Activated CD8-positive, alpha-beta memory T cell treated with anti-CD3 and anti-CD28 coated beads, Interleukin-2, amount 10 ng/mL, durations not matched to agents 7 days and 5 days (primary cell): Measurements from ENCODE around the gene NRCAM. TPM values are rescaled to one million over a fixed set of nuclear protein-coding genes. Genes with fewer than 3 reads are reported as not detected.
"Not testable (repeated sequence)": the region's sequence is repeated elsewhere in the genome, so short reads cannot be mapped to it uniquely, and the experiment has no call there.

Experiments used
- ATAC-seq: fragments of 150-1000 bp; cut with Tn5 transposase; one replicate; pipeline ENCODE4 v1.10.0; 2021; ENCODE audit warnings: moderate library complexity
- CTCF ChIA-PET: fragments of 350-600 bp; sonication (Branson Sonifier 250); formaldehyde crosslinking; loops from one replicate; lab custom pipeline; 2021; ENCODE audit warnings: antibody characterized with exemption; lab: Charles Lee
- DNase-seq: peaks from one replicate; pipeline ENCODE4 v3.0.0-alpha.2; 2020
- H3K27ac Mint-ChIP-seq: one replicate; pipeline ENCODE4 v1.8.0; 2021; ENCODE audit warnings: mild to moderate bottlenecking, mixed read lengths
- H3K27me3 Mint-ChIP-seq: one replicate; pipeline ENCODE4 v1.8.0; 2021; ENCODE audit warnings: mixed read lengths
- H3K36me3 Mint-ChIP-seq: one replicate; pipeline ENCODE4 v1.8.0; 2021; ENCODE audit warnings: mild to moderate bottlenecking, mixed read lengths
- H3K4me1 Mint-ChIP-seq: one replicate; pipeline ENCODE4 v1.8.0; 2021; ENCODE audit warnings: mixed read lengths
- H3K4me3 Mint-ChIP-seq: one replicate; pipeline ENCODE4 v1.8.0; 2021; ENCODE audit warnings: mild to moderate bottlenecking, moderate library complexity, mixed read lengths
- H3K9me3 Mint-ChIP-seq: one replicate; pipeline ENCODE4 v1.8.0; 2022; ENCODE audit warnings: low read depth, mixed read lengths
- total RNA-seq, 2 experiments: library from RNA; stranded (reverse); gene quantifications; one replicate each; pipeline ENCODE4 v1.2.3, GENCODE V29; 2021

Gene NRCAM
- total RNA-seq, 2 experiments from 2014 or later = 0.35 TPM; not detected in 1

GRCh38 chr7:108287857-108288256 lies 168.4 kb downstream of the NRCAM start:
- ATAC-seq (no peak), DNase-seq (no peak)
- Mint-ChIP-seq H3K4me1 (peaks cover 2% of the 10 kb centered on the region), H3K36me3 (no peaks in the 10 kb centered on the region), H3K27me3 (peaks cover 8% of the 10 kb centered on the region), H3K27ac (no peak overlapping the region), H3K9me3 (no peaks in the 10 kb centered on the region), H3K4me3 (no peak overlapping the region)
- CTCF ChIA-PET = no interaction called here

- no peaks in the 10 kb centered on the region for H3K9me3 Mint-ChIP-seq
- H3K27me3 Mint-ChIP-seq = peaks cover 11% of the 10 kb centered on the region
- peaks cover 2% of the 10 kb centered on the region for H3K4me1 Mint-ChIP-seq
- no peak overlapping the region for H3K4me3 Mint-ChIP-seq
- no peak overlapping the region for H3K27ac Mint-ChIP-seq
- DNase-seq (no peak), ATAC-seq (no peak)
- CTCF ChIA-PET = no interaction called here
- H3K36me3 Mint-ChIP-seq = no peaks in the 10 kb centered on the region
These were observed 169.8 kb downstream of the NRCAM start for GRCh38 chr7:108286290-108286904.

- ATAC-seq (no peak), DNase-seq (no peak)
- CTCF ChIA-PET = no interaction called here
- Mint-ChIP-seq H3K4me1 (peaks cover 2% of the 10 kb centered on the region), H3K27ac (no peak overlapping the region), H3K36me3 (no peaks in the 10 kb centered on the region), H3K9me3 (no peaks in the 10 kb centered on the region), H3K27me3 (peaks cover 11% of the 10 kb centered on the region), H3K4me3 (no peak overlapping the region)
These were observed 170.5 kb downstream of the NRCAM start for GRCh38 chr7:108285778-108286177.

GRCh38 chr7:108285003-108285368 lies 171.2 kb downstream of the NRCAM start:
- Mint-ChIP-seq H3K27me3 (peaks cover 11% of the 10 kb centered on the region), H3K36me3 (no peaks in the 10 kb centered on the region), H3K4me1 (peaks cover 2% of the 10 kb centered on the region), H3K9me3 (no peaks in the 10 kb centered on the region), H3K27ac (no peak overlapping the region), H3K4me3 (no peak overlapping the region)
- CTCF ChIA-PET = no interaction called here
- no peak for ATAC-seq
- no peak for DNase-seq

- Mint-ChIP-seq H3K36me3 (no peaks in the 10 kb centered on the region), H3K9me3 (no peaks in the 10 kb centered on the region), H3K4me3 (no peak overlapping the region), H3K27ac (no peak overlapping the region), H3K4me1 (peaks cover 2% of the 10 kb centered on the region), H3K27me3 (peaks cover 11% of the 10 kb centered on the region)
- ATAC-seq (no peak), DNase-seq (no peak)
- CTCF ChIA-PET = no interaction called here
These were observed 171.8 kb downstream of the NRCAM start for GRCh38 chr7:108284349-108285002.

- Mint-ChIP-seq H3K9me3 (no peaks in the 10 kb centered on the region), H3K27ac (no peak overlapping the region), H3K36me3 (no peaks in the 10 kb centered on the region), H3K27me3 (peaks cover 11% of the 10 kb centered on the region), H3K4me3 (no peak overlapping the region), H3K4me1 (peaks cover 2% of the 10 kb centered on the region)
- no peak for DNase-seq
- CTCF ChIA-PET = no interaction called here
- no peak for ATAC-seq
These were observed 173.0 kb downstream of the NRCAM start for GRCh38 chr7:108283252-108283651.

GRCh38 chr7:108282427-108282996 lies 173.7 kb downstream of the NRCAM start:
- Mint-ChIP-seq H3K27ac (no peak overlapping the region), H3K4me1 (peaks cover 2% of the 10 kb centered on the region), H3K9me3 (no peaks in the 10 kb centered on the region), H3K36me3 (no peaks in the 10 kb centered on the region), H3K4me3 (no peak overlapping the region), H3K27me3 (peaks cover 11% of the 10 kb centered on the region)
- ATAC-seq = no peak
- CTCF ChIA-PET = no interaction called here
- DNase-seq = no peak

- peaks cover 5% of the 10 kb centered on the region for H3K27me3 Mint-ChIP-seq
- no peaks in the 10 kb centered on the region for H3K36me3 Mint-ChIP-seq
- CTCF ChIA-PET = no interaction called here
- peaks cover 2% of the 10 kb centered on the region for H3K4me1 Mint-ChIP-seq
- ATAC-seq (no peak), DNase-seq (no peak)
- H3K4me3 Mint-ChIP-seq = no peak overlapping the region
- H3K9me3 Mint-ChIP-seq = no peaks in the 10 kb centered on the region
- no peak overlapping the region for H3K27ac Mint-ChIP-seq
These were observed 176.1 kb downstream of the NRCAM start for GRCh38 chr7:108280136-108280535.

GRCh38 chr7:108278776-108279175 lies 177.5 kb downstream of the NRCAM start:
- no peak overlapping the region for H3K27ac Mint-ChIP-seq
- ATAC-seq (no peak), DNase-seq (no peak)
- no peak overlapping the region for H3K4me3 Mint-ChIP-seq
- H3K9me3 Mint-ChIP-seq = no peaks in the 10 kb centered on the region
- CTCF ChIA-PET = no interaction called here
- H3K36me3 Mint-ChIP-seq = no peaks in the 10 kb centered on the region
- no peaks in the 10 kb centered on the region for H3K4me1 Mint-ChIP-seq
- peaks cover 4% of the 10 kb centered on the region for H3K27me3 Mint-ChIP-seq

GRCh38 chr7:108278281-108278680 lies 178.0 kb downstream of the NRCAM start:
- no peaks in the 10 kb centered on the region for H3K36me3 Mint-ChIP-seq
- ATAC-seq = no peak
- H3K27me3 Mint-ChIP-seq = peaks cover 4% of the 10 kb centered on the region
- no peaks in the 10 kb centered on the region for H3K9me3 Mint-ChIP-seq
- DNase-seq = no peak
- CTCF ChIA-PET = no interaction called here
- H3K4me3 Mint-ChIP-seq = no peak overlapping the region
- H3K27ac Mint-ChIP-seq = no peak overlapping the region
- no peaks in the 10 kb centered on the region for H3K4me1 Mint-ChIP-seq

GRCh38 chr7:108274447-108274846 lies 181.8 kb downstream of the NRCAM start:
- CTCF ChIA-PET, ATAC-seq, H3K4me3 Mint-ChIP-seq: not testable (repeated sequence)

GRCh38 chr7:108272891-108273290 lies 183.3 kb downstream of the NRCAM start:
- H3K4me3 Mint-ChIP-seq, H3K27me3 Mint-ChIP-seq, ATAC-seq, H3K9me3 Mint-ChIP-seq, H3K36me3 Mint-ChIP-seq, H3K27ac Mint-ChIP-seq, DNase-seq, H3K4me1 Mint-ChIP-seq, CTCF ChIA-PET: not testable (repeated sequence)

More at GRCh38 chr7:108274447-108274846, 181.8 kb downstream of the NRCAM start:
- not testable (repeated sequence) for H3K27ac Mint-ChIP-seq, H3K4me1 Mint-ChIP-seq, DNase-seq, H3K27me3 Mint-ChIP-seq, H3K36me3 Mint-ChIP-seq, H3K9me3 Mint-ChIP-seq

- ATAC-seq = no peak
- no peaks in the 10 kb centered on the region for H3K9me3 Mint-ChIP-seq
- CTCF ChIA-PET = no interaction called here
These were observed 185.7 kb downstream of the NRCAM start for GRCh38 chr7:108270385-108271015.

More at GRCh38 chr7:108270385-108271015, 185.7 kb downstream of the NRCAM start:
- no peak overlapping the region for H3K4me3 Mint-ChIP-seq
- H3K27ac Mint-ChIP-seq = no peak overlapping the region
- DNase-seq = no peak
- no peaks in the 10 kb centered on the region for H3K4me1 Mint-ChIP-seq
- H3K27me3 Mint-ChIP-seq = no peaks in the 10 kb centered on the region
- no peaks in the 10 kb centered on the region for H3K36me3 Mint-ChIP-seq
